ENCODE measurements around the gene GPC5. TPM values are rescaled to one million over a fixed set of nuclear protein-coding genes. Genes with fewer than 3 reads are reported as not detected.

The GPC5 gene
- total RNA-seq, 4 donors from 2014 or later: 0.74 to 1.1 TPM; not detected in 2

- TF ChIP-seq CTCF (IDR thresholded peaks at IDR 0.05): no peak
- no peak for ATAC-seq (ENCODE audit: low FRiP score)
- DNase-seq (ENCODE audit: low spot score): no peak
Observed at GRCh38 chr13:92553470-92554114, 1155.2 kb downstream of the GPC5 start.

- ATAC-seq (ENCODE audit: low FRiP score): no peak
- no peak for TF ChIP-seq CTCF (IDR thresholded peaks at IDR 0.05)
- no peak for DNase-seq (ENCODE audit: low spot score)
Observed at GRCh38 chr13:92560883-92561282, 1162.5 kb downstream of the GPC5 start.

GRCh38 chr13:92564942-92565341 is 1166.5 kb downstream of the GPC5 start:
- DNase-seq (ENCODE audit: low spot score) (no peak), ATAC-seq (ENCODE audit: low FRiP score) (no peak)
- no peak for TF ChIP-seq CTCF (IDR thresholded peaks at IDR 0.05)

GRCh38 chr13:92566767-92567166 is 1168.3 kb downstream of the GPC5 start:
- ATAC-seq (ENCODE audit: low FRiP score) (no peak), DNase-seq (ENCODE audit: low spot score) (no peak)
- no peak for TF ChIP-seq CTCF (IDR thresholded peaks at IDR 0.05)

GRCh38 chr13:92572190-92572589 is 1173.8 kb downstream of the GPC5 start:
- ATAC-seq (ENCODE audit: low FRiP score): no peak
- no peak for TF ChIP-seq CTCF (IDR thresholded peaks at IDR 0.05)
- DNase-seq (ENCODE audit: low spot score): no peak

GRCh38 chr13:92573467-92574057 is 1175.1 kb downstream of the GPC5 start:
- TF ChIP-seq CTCF (IDR thresholded peaks at IDR 0.05): no peak
- no peak for ATAC-seq (ENCODE audit: low FRiP score)
- no peak for DNase-seq (ENCODE audit: low spot score)

GRCh38 chr13:92574499-92574898 is 1176.1 kb downstream of the GPC5 start:
- no peak for TF ChIP-seq CTCF (IDR thresholded peaks at IDR 0.05)

More at GRCh38 chr13:92574499-92574898, 1176.1 kb downstream of the GPC5 start:
- ATAC-seq (ENCODE audit: low FRiP score) (no peak), DNase-seq (ENCODE audit: low spot score) (no peak)
